Measurements from ENCODE around the gene PARD6A.

Gene PARD6A

DNA sequence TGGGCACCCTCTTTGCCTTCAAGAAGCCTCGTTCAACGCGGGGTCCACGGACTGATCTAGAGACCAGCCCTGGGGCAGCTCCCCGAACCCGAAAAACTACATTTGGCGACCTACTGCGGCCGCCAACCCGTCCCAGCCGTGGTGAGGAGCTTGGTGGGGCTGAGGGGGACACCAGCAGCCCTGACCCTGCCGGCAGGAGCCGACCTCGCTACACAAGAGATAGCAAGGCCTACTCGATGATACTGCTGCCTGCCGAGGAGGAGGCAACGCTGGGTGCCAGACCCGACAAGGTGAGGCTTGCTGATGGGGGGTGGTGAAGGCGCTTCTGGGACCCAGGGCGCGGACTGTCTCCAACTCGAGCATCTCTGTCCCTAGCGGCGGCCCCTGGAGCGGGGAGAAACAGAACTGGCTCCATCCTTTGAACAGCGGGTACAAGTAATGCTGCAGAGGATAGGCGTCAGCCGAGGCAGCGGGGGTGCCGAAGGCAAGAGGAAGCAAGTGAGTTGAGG, 6.3 kb upstream of the PARD6A start:
- no peak for FAIRE-seq

GRCh38 chr16:67655363-67655762, 5.4 kb upstream of the PARD6A start:
- FAIRE-seq: no peak

DNA sequence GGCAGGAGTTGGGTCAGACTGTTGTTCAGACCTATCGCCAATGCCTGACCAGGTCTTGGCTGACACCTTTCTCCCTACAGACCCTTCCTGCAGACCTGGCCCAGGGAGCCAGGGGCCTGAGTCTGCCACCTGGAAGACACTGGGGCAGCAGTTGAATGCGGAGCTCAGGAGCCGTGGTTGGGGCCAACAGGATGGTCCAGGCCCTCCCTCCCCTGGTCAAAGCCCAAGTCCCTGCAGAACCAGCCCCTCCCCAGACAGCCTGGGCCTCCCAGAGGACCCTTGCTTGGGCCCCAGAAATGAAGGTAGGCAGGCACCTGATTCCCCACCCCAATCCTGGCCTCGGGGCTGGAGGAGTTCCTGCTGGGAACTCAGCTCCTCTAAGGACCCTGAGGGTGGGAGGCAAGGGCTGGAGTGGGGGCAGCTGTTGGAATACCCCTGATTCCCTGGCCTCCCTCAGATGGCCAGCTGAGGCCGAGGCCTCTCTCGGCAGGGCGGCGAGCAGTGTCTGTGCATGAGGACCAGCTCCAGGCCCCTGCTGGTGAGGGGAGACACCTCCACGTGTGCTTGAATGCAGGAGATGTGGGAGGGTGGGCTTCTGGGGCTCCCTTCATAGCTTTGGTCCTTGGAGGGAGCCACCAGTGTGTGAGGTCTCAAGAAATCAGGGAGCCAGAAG, 4.3 kb upstream of the PARD6A start:
- no peak for FAIRE-seq

GRCh38 chr16:67657017-67657608, 3.6 kb upstream of the PARD6A start:
- FAIRE-seq: no peak

DNA sequence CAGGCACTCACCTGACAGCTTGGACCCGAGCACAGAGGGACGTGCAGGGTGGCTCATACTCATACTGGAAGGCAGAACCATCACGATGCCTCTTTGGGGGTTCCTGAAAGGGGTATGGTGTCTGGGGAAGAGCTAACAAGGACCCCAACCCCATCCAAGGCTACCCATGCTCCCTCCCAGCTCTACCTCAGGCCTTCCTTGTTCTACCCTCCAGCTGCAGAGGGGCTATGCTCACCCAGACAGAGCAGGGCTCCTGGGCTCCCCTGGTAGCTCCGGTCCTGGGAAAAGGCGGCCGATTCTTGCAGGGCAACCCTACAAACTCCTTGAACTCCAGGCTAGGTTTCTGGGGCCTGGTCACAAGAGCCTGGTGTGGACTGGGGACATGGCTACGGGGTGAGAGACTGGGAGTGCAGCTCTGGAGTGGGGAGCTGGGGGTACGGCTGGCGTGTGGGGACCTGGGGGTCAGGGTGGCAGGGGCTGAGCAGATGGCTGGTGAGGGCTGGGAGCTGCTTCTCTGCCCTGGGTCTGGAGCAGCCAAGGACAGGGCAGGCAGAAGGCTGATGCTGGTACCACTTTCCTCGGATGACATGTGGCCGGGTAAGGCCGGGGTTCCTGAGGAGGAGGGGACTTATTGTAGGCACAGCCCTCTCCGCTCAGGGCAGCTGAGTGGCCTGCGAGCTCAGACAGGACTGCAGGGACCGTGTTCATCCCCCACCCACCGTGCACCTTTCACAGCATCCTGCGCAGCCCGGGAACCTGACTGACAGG, 2.8 kb upstream of the PARD6A start:
- no peak for FAIRE-seq

DNA sequence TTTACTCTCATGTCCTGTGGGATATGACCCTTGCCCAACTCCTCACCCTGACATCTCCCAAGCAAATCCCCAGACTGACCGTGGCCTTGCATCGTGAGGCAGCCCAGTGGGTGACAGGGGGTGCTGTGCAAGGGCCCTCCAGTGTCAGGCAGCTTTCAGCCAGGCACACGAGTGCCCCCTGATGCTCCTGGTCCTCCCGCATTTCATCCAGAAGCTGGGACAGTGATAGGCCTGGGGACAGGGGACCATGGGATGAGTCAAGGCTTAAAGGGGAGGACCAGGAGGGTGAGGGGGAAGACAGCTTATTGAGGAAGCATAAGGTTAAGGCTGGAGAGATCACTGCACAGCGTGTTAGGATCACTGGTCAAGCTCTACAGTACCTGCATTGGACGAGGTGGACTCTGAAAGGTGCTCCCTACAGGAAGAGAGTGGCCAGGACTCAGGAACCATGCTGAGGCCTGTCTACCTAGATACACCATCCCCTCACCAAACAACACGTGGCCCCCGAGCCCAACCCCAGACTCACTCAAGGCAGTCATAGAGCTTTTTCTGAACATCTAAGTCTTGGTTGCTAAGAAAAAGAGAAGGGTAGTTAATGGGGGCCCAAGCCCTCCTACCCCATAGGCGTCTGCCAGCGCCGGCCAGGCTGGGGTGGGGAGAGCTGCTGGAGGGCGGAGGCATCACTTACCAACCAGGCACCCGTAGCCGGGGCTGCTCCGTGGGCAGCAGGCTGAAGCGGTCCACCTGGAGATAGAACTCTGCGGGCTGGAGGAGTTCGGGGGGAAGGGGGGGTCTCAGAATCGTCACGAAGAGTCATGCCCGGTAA, 1.7 kb upstream of the PARD6A start:
- no peak for FAIRE-seq

DNA sequence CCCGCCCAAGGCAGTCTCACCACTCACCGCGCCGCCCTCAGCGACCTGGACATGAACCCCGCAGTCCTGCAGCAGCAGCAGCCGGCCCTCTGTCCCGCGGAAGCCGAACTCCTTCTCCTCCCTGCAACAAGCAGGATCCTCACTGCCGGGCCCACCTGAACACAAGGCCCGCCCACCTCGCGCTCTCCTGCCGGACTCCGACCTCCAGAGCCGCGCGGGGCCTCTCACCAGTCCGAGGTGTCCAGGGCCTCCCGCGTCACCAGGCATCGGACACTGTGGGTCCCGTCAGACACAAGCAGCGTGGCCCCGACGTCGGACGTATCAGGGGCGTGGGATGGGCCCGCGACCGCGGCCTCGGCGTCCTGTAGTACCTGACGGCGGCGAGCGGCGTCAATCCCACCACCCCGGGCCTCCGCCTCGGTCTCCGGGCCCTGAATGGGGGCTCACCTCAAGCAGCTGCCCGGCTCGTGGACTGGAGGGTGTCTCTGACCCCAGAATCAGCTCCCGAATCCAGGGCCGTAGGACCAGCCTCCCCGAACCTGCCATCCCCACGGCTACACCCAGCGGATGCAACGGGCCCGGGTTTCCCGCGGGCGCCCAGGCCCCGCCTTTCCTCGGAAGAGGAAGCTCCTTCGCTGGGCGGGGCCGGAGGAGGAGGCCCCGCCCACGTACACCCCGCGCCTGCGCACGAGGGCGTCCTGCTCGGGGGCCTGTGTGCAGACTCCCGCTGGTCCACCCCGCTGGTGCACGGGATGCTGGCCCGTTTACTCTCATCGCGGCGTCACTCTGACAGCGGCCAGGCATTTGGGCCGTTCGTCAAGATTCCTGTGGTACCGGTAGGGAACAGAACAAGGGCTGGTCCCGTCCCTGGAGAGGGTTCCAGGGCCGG, 841 bp upstream of the PARD6A start, which contains the start of gene ACD:
ACD (minus strand) TSS at position 586 of the 889 bp plus-strand sequence; CDS start at position 546, 40 bp downstream.
- peak; percentile 51 for FAIRE-seq

- no peak for FAIRE-seq
Measured at GRCh38 chr16:67661101-67661761, 471 bp downstream of the PARD6A start.

GRCh38 chr16:67661886-67662652, 1.3 kb downstream of the PARD6A start:
- no peak for FAIRE-seq

DNA sequence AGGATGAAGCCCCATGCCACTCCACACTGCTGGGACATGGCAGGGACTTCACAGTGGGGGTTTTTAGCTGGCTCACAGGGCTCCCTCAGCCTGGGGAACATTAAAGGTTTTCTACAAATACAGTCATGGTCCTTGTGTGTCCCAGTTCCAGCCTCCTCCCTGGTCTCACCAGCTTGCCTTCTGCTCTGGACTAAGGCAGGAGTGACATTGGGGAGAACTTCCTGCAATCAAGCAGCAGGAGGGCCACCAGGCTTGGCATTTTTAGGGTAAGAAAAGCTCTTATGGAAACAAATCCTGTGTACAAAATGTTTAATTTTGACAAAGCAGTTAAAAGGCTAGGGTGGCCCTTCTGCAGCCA, 1.9 kb downstream of the PARD6A start:
- FAIRE-seq: no peak

- FAIRE-seq: no peak
Measured at GRCh38 chr16:67663151-67663876, 2.6 kb downstream of the PARD6A start.

DNA sequence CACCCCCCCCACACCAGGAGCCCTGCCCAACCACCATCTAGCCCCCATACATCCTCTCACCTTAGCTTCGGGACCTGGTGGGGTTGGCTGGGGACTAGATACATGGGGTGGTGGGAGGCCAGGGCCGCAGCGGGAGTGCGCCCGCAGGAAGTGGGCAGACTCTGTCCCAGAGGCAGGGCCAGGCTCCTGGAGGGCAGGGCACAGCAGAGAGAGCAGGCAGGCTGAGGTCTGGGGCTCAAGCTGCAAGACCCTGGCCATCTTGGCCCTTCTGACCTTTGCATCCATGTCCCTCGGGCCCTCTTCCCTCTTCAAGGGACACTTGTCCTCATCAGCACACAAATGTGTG, 3.1 kb downstream of the PARD6A start:
- no peak for FAIRE-seq

GRCh38 chr16:67664258-67664657, 3.5 kb downstream of the PARD6A start:
- FAIRE-seq: no peak

DNA sequence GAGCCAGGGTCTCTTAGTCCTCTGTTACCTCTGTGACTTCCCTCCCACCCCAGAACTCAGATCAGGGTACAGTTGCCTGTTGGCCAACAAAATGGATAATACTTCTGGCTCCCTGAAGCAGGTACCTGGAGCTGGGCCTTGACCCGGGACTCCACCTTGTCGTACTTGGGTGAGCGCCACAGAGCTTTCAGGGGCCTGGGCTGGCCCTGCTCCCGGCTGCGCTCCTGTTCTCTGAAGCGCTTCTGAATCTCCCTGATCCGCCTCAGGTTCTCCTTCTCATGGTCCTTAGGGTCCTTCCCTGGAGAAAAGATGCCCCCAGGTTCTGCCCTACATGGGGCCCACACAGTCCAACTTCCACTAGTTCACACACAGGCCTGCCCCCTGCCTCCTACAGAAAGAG, 4.1 kb downstream of the PARD6A start:
- FAIRE-seq: no peak

DNA sequence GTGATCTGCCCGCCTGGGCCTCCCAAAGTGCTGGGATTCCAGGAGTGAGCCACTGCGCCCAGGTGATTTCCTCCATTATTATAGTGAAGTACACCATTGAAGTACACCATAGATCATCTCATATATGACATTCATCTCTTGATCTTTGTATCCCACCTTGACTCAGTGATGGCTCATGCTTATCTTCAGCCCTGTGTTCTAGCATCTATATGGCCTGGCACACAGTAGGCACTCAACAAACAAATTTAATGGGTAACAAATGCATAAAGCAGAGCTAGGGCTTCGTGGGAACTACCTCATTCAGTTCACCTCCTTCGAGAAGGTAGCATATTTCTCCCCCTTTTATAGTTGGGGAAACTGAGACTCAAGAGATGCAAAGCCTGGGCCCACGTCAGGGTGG, 4.8 kb downstream of the PARD6A start:
- FAIRE-seq: no peak

DNA sequence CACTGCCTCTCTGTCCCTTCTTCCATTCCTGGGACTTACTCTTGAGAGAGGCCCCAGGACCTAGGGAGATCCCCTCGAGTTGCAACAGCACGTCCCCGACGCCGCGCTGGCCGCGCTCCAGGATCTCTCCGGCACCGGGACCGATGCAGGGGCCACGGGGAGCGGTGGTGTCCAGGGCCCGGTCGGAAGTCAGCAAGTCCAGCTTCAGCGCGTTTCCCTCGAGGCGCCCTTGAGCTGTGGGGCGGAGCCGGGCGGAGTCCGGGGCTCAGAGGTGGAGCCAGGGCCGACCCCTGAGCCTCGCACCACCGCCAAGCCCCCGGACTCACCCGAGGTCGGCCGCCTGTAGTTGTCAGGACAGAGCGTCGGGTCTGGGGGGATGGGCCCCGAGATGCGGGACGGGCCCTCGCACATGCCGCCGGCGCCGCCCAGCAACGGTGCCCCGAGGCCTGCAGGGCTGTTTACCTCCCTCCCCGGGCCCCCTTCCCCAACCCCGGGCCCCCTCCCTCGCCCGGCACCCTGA, 5.3 kb downstream of the PARD6A start:
- no peak for FAIRE-seq

- no peak for FAIRE-seq
Measured at GRCh38 chr16:67666559-67667452, 6.0 kb downstream of the PARD6A start, which contains the start of the genes C16orf86 and ENKD1. TSS of gene C16orf86 (plus strand) at chr16:67666814. CDS start at chr16:67666971, 157 bp downstream. TSS of gene ENKD1 (minus strand) at chr16:67666750. CDS start at chr16:67666442, 308 bp downstream.

DNA sequence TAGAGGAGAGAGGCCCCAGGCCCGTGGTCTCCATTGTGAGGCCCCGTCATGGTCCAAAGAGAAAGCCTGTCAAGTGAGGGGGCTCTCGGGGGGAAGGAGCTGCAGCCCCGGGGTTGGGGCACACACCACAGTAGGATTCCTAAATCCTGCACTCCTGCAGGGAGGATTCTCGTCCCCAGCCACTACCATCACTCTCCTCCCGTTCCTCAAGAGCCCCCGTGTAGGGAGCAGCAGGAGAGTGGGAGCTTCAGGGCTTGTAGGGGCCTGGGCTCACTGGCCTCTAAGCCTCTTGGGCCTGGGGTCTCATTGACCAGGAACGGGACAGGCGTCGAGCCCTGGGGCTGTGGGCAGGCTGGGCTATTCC, 6.7 kb downstream of the PARD6A start:
- FAIRE-seq: no peak
